ENCODE data around the gene RPUSD1.
"Not testable (repeated sequence)": the region's sequence is repeated elsewhere in the genome, so short reads cannot be mapped to it uniquely, and the experiment has no call there.

RPUSD1 gene

GRCh38 chr16:787978-788398 lies at the start of gene RPUSD1:
TSS of gene RPUSD1 (minus strand) at chr16:788381. CDS start at chr16:787737, 644 bp downstream.
- DNase-seq, result no peak

GRCh38 chr16:836822-837221 lies 48.6 kb upstream of the RPUSD1 start:
- DNase-seq, result not testable (repeated sequence)

- no peak for DNase-seq
Measured at GRCh38 chr16:836221-836620, 48.0 kb upstream of the RPUSD1 start.

DNA sequence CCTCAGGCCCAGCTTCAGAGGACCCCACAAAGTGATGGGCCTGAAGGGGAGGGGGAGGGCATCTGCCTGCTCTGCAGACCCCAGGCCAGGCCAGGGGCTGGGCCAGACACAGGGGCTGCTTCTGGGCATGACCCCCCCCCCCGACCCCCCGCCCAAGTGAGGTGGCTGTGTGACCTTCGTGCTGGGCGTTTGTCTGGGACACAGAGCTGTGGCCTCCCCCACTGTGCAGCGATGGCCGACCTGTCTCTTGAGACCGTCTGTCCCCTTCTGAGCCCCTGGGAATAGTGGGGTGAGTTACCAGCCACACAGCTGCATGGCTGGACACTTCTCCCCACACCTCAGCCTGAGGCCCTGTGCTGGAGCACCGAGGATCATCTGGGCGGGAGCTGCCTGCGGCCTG lies 47.2 kb upstream of the RPUSD1 start:
- no peak for DNase-seq

GRCh38 chr16:833411-833810 lies 45.2 kb upstream of the RPUSD1 start:
- no peak for DNase-seq

- DNase-seq, result no peak
Measured at GRCh38 chr16:832652-833336, 44.6 kb upstream of the RPUSD1 start.

GRCh38 chr16:831571-832413 lies 43.6 kb upstream of the RPUSD1 start:
- DNase-seq, result no peak

- no peak for DNase-seq
Measured at GRCh38 chr16:830871-831570, 42.8 kb upstream of the RPUSD1 start.

DNA sequence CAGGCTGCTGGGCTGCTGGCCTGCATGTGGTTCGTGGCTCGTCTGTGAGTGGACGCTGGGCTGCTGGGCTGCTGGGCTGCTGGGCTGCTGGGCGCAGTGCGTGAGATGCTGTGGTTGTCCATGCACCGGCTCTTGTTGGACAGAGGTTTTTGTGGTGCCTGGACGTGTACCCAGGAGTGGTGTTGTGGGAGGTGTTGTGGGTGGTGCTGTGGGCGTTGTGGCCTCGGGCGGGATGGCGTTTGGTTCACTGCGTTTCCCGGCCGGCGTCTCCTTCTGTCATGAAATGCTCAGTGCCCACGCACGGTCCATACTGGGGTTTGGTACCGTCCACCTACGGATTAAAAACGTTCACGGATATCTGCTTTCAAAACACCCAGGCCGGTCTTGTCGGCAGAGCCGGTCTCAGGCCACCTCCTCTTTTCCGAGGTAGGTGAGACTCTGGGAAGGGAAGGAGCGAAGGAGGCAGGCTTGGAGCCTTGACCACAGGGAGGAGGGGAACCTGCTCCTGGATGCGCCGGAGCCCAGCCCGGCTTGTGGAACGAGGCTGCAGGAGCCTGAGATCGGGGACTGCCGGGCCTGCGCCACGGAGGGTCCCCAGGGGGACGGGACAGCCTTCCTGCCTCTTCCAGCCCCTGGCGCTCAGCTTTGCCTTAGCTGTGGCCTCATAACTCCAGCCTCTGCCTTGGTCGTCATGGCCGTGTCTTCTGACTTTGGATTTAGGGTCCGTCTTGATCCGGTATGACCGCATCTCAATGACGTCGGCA lies 42.1 kb upstream of the RPUSD1 start:
- DNase-seq, result no peak

- no peak for DNase-seq
Measured at GRCh38 chr16:828891-829290, 40.7 kb upstream of the RPUSD1 start.

DNA sequence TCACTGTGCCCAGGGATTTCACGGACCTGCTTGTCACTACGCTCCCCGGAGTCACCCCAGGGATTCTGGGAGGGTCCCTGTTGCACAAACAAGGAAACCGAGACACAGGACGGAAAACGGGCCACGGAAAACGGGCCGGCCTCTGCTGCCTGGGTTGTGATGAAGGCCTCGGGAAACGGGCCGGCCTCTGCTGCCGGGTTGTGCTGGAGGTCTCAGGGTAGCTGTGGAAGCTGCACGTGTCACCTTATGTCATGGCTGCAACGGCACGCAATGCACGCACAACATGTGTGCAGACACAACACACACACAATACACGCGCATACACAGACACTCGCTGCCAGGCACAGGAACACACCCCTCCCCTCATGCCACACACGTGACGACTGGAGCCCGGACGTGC lies 39.3 kb upstream of the RPUSD1 start:
- no peak for DNase-seq

GRCh38 chr16:825341-826061 lies 37.3 kb upstream of the RPUSD1 start:
- DNase-seq, result no peak

GRCh38 chr16:824601-825000 lies 36.4 kb upstream of the RPUSD1 start:
- DNase-seq, result no peak

- DNase-seq, result no peak
Measured at GRCh38 chr16:824194-824593, 36.0 kb upstream of the RPUSD1 start.

DNA sequence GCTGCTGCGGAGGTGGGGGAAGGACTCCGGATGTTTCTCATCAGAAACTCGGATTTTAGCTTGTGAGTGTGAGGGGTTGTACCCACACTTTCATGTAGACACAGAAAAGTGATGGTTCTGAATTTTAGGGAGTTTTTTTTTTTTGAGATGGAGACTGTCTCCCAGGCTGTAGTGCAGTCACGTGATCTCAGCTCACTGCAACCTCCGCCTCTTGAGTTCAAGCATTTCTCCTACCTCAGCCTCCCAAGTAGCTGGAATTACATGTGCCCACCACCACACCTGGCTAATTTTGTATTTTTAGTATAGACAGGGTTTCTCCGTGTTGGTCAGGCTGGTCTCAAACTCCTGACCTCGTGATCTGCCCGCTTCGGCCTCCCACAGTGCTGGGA lies 34.7 kb upstream of the RPUSD1 start:
- no peak for DNase-seq

- no peak for DNase-seq
Measured at GRCh38 chr16:822174-822908, 34.2 kb upstream of the RPUSD1 start.

GRCh38 chr16:821751-822150 lies 33.6 kb upstream of the RPUSD1 start:
- DNase-seq, result no peak

DNA sequence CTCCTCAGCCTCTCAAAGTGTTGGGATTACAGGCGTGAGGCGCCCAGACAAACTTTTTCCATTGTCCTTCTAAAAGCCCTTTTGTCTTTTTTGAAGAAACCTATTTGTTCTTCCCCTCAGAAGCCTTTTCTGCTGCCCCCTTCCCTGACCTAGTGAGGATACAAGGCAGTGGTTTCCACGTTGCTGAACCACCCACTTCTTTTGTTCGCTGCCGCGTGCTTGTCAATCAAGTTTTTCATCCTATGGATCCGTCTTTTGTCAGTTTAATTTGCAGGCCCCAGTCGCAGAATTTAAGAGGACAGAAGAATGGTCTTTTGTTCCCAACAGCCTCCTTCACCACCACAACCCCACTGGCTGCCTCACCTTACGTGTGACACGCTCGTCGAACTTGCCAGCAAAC lies 32.6 kb upstream of the RPUSD1 start:
- no peak for DNase-seq

GRCh38 chr16:820044-820408 lies 31.8 kb upstream of the RPUSD1 start:
- not testable (repeated sequence) for DNase-seq

DNA sequence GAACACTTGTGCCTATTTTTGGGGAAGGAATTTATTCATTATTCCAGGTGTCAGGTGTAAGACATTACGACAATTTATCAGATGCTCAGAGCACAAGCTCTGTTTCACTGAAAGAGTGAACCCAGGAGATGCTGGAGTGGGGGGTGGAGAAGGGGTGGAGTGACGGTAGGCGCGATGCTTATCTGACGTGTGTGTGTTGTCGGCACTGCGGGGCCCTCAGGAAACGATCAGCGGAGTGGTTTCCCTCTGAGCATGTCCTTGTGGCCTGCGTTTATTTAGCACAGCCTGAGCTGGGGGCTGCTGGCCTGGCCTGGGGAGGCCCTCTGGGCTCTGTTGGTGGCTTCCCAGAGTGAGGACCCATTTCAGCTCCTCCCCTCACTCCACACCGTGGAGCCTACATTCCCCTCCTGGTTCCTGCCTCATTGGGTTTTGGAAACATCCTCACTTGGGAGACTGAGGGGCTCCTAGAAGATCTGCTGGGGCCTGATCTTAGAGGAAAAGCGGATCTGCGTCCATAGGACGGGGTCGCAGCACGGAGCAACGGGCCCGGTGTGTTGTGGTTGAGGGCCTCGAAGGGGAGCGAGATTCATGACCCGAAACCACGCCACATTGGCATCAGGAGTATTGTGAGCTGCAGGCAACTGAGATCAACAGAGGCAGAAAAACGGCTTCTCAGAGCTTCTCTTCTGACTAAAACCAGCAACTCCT lies 31.3 kb upstream of the RPUSD1 start:
- no peak for DNase-seq

DNA sequence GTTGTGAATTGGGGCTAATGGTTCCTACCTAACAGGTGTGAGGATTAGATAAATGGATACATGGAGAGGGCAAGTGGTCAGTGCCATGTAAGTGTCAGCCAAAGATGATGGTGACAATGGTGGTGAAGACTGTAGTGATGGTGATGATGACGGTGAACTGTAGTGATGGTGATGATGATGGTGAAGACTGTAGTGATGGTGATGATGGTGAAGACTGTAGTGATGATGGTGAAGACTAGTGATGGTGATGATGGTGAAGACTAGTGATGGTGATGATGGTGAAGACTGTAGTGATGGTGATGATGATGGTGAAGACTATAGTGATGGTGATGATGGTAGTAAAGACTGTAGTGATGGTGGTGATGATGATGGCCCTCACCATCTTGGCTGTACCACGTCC lies 30.4 kb upstream of the RPUSD1 start:
- no peak for DNase-seq

All from SHP77 (cell line).